ENCODE results near the gene PCGF1. TPM values are rescaled to one million over a fixed set of nuclear protein-coding genes. Genes with fewer than 3 reads are reported as not detected.

The PCGF1 gene
- total and polyA plus RNA-seq, 2 experiments from 2014 or later = 10.9 to 13.4 TPM

DNA sequence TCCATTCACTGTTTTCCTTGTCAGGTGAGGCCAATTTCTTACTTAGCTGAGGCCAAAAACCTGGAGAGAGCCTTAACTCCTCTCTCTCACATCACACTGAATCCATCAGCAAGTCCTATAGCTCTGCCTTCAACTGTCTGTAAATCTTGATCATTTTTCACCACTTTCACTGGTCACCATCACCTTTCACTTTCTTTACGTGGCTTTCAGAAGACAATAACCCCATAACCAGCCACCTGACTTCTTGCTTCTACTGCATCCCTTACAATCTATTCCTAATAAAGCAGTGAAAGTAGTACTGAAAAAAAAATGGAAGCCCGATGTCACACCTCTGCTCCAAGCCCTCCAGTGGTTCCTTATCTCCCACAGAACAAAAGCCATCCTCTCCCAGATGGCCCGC is 38.5 kb upstream of the PCGF1 start:
- H2AFZ ChIP-seq = no peak overlapping the region
- H3K79me2 ChIP-seq (replicated peaks; ENCODE audit: insufficient read depth) = peaks cover 5% of the 10 kb centered on the region; the same call in 1 of the 2 replicates
- H3K36me3 ChIP-seq (ENCODE audit: insufficient read depth) = no peaks in the 10 kb centered on the region
- H4K20me1 ChIP-seq (replicated peaks; ENCODE audit: insufficient read depth) = peaks cover 4% of the 10 kb centered on the region; the same call in 1 of the 2 replicates
- H3K4me1 ChIP-seq (ENCODE audit: insufficient read depth) = peaks cover 7% of the 10 kb centered on the region; the same call in 1 of the 2 replicates
- no peaks in the 10 kb centered on the region for H3K9me2 ChIP-seq (ENCODE audit: insufficient read depth)
- no peak overlapping the region for H3K27ac Mint-ChIP-seq
- peaks cover 9% of the 10 kb centered on the region; the same call in 1 of the 2 replicates for H3F3A ChIP-seq (replicated peaks; ENCODE audit: low read depth)
- H3K36me3 Mint-ChIP-seq (ENCODE audit: low read depth) = peaks cover 6% of the 10 kb centered on the region; the same call in 1 of the 3 replicates
- peaks cover 63% of the 10 kb centered on the region for H3K27me3 ChIP-seq (ENCODE audit: insufficient read depth)
- peaks cover 36% of the 10 kb centered on the region for H3K27me3 Mint-ChIP-seq (ENCODE audit: insufficient read depth, low read depth, poor library complexity)
- H3K27ac ChIP-seq (ENCODE audit: low read depth) = no peak overlapping the region
- H3K4me1 Mint-ChIP-seq = peaks cover 16% of the 10 kb centered on the region; the same call in 2 of the 3 replicates
- H3K4me3 ChIP-seq = no peak overlapping the region
- H3K4me3 Mint-ChIP-seq = no peak overlapping the region
- no peak for ATAC-seq
- H3K4me2 ChIP-seq = no peak overlapping the region
- peaks cover 3% of the 10 kb centered on the region; the same call in 1 of the 3 replicates for H3K9me3 Mint-ChIP-seq
- TF ChIP-seq CREB1 (CRISPR knock-in tag; IDR thresholded peaks at IDR 0.05; ENCODE audit: low read depth) = no peak
- no peak for TF ChIP-seq ZNF462 (CRISPR knock-in tag; IDR thresholded peaks at IDR 0.05)
- no peak for TF ChIP-seq ETS1 (IDR thresholded peaks at IDR 0.05)
- no peak for TF ChIP-seq CTCF (conservative IDR thresholded peaks at IDR 0.05; ENCODE audit: low read depth in 2 of 2)
- no peak for TF ChIP-seq EZH2phosphoT487 (IDR thresholded peaks at IDR 0.05; ENCODE audit: unreplicated experiment)
- no peak for TF ChIP-seq ZNF331 (CRISPR knock-in tag; IDR thresholded peaks at IDR 0.05; ENCODE audit: low read depth)
- TF ChIP-seq ZNF114 (CRISPR knock-in tag; IDR thresholded peaks at IDR 0.05) = no peak
- DNase-seq (ENCODE audit: low spot score) = no peak
